ENCODE data around the gene RAMP2.

The RAMP2 gene

GRCh38 chr17:42791948-42792347 lies 30.9 kb downstream of the RAMP2 start:
- TF ChIP-seq CTCF (IDR thresholded peaks at IDR 0.05): no peak
- no peak overlapping the region for H3K27ac ChIP-seq
- no peaks in the 10 kb centered on the region for H3K9me3 ChIP-seq
- peaks cover 0 to 30% of the 10 kb centered on the region in 2 donors for H3K27me3 ChIP-seq
- intact Hi-C loops (cut with DNase I; ENCODE audit: low total_unique reads): no loop called here
- H3K4me1 ChIP-seq: peaks cover 0 to 3% (median 2%) of the 10 kb centered on the region in 4 donors
- no peak overlapping the region for H3K4me3 ChIP-seq
- H3K36me3 ChIP-seq: peaks cover 0 to 21% (median 4%) of the 10 kb centered on the region in 3 donors
- no peak for DNase-seq

GRCh38 chr17:42792545-42792944 lies 31.5 kb downstream of the RAMP2 start:
- intact Hi-C loops (cut with DNase I; ENCODE audit: low total_unique reads): no loop called here

GRCh38 chr17:42795061-42795460 lies 34.0 kb downstream of the RAMP2 start:
- H3K27ac ChIP-seq: no peak overlapping the region
- DNase-seq: peak in 1 of 2 donors; percentile 51
- intact Hi-C loops (cut with DNase I; ENCODE audit: low total_unique reads): no loop called here
- H3K9me3 ChIP-seq: no peaks in the 10 kb centered on the region
- H3K4me1 ChIP-seq: peaks cover 0 to 22% (median 19%) of the 10 kb centered on the region in 4 donors
- no peak for TF ChIP-seq CTCF (IDR thresholded peaks at IDR 0.05)
- no peaks in the 10 kb centered on the region for H3K27me3 ChIP-seq
- H3K4me3 ChIP-seq: no peak overlapping the region
- H3K36me3 ChIP-seq: peaks cover 0 to 21% (median 4%) of the 10 kb centered on the region in 3 donors

More at GRCh38 chr17:42792545-42792944, 31.5 kb downstream of the RAMP2 start:
- TF ChIP-seq CTCF (IDR thresholded peaks at IDR 0.05): no peak
- peaks cover 0 to 9% (median 8%) of the 10 kb centered on the region in 4 donors for H3K4me1 ChIP-seq
- peaks cover 0 to 21% (median 4%) of the 10 kb centered on the region in 3 donors for H3K36me3 ChIP-seq
- DNase-seq: peak in 1 of 2 donors; percentile 5
- H3K4me3 ChIP-seq: no peak overlapping the region
- H3K9me3 ChIP-seq: no peaks in the 10 kb centered on the region
- H3K27ac ChIP-seq: no peak overlapping the region
- H3K27me3 ChIP-seq: peaks cover 0 to 24% of the 10 kb centered on the region in 2 donors

GRCh38 chr17:42795465-42795864 lies 34.4 kb downstream of the RAMP2 start:
- no peak for TF ChIP-seq CTCF (IDR thresholded peaks at IDR 0.05)
- H3K27ac ChIP-seq: no peak overlapping the region
- intact Hi-C loops (cut with DNase I; ENCODE audit: low total_unique reads): no loop called here

GRCh38 chr17:42796066-42796758 lies 35.2 kb downstream of the RAMP2 start:
- Histone ChIP-seq H3K4me1 (peaks cover 0 to 22% (median 19%) of the 10 kb centered on the region in 4 donors), H3K9me3 (no peaks in the 10 kb centered on the region), H3K27me3 (no peaks in the 10 kb centered on the region), H3K4me3 (no peak overlapping the region), H3K36me3 (peaks cover 0 to 21% (median 4%) of the 10 kb centered on the region in 3 donors), H3K27ac (no peak overlapping the region)
- no peak for TF ChIP-seq CTCF (IDR thresholded peaks at IDR 0.05)
- DNase-seq: no peak
- intact Hi-C loops (cut with DNase I; ENCODE audit: low total_unique reads): no loop called here

More at GRCh38 chr17:42795465-42795864, 34.4 kb downstream of the RAMP2 start:
- no peak for DNase-seq
- H3K27me3 ChIP-seq: no peaks in the 10 kb centered on the region
- no peak overlapping the region for H3K4me3 ChIP-seq
- H3K36me3 ChIP-seq: peaks cover 0 to 21% (median 4%) of the 10 kb centered on the region in 3 donors
- no peaks in the 10 kb centered on the region for H3K9me3 ChIP-seq
- peaks cover 0 to 22% (median 19%) of the 10 kb centered on the region in 4 donors for H3K4me1 ChIP-seq
